Middle frontal gyrus (tissue), 1 donor: ENCODE data around the gene ALDH9A1.
"Not testable (repeated sequence)": the region's sequence is repeated elsewhere in the genome, so short reads cannot be mapped to it uniquely, and the experiment has no call there.

Source experiments
- DNase-seq: peaks from one replicate; pipeline ENCODE4 v3.0.0-alpha.2; 2015; ENCODE audit warnings: low spot score; ENCODE audit errors: extremely low spot score

Gene ALDH9A1

DNA sequence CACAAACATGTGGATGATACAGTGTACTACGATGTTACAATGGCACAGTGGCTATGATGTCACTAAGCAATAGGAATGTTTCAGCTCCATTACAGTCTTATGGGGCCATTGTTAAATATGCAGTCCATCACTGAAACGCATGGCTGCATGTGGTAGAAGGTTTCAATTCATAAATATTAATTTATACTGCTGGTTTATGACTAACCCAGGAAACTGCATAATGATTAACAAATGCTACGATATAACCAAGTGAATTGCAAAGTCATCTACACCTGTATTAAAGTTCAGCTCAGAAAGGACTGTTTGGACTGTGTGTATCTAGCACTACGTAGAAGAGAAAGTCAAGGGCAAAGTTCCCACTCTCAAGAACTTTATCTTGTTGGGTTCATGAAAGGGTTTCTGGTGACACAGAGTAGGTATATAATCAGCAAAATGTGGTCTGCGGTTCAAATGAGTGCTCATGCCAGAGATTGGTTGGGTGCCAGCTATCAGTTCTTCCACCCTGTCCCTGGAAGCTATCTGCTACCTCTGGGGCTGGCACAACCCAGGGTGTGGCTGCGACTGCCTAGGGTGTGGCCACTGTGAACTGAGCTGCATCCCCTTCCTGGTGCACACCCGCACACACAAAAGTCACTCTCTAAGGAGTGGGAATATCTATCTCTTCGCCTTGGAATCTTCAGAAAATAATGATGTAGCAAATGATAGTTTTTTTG, 52.6 kb downstream of the ALDH9A1 start:
- no peak for DNase-seq

DNA sequence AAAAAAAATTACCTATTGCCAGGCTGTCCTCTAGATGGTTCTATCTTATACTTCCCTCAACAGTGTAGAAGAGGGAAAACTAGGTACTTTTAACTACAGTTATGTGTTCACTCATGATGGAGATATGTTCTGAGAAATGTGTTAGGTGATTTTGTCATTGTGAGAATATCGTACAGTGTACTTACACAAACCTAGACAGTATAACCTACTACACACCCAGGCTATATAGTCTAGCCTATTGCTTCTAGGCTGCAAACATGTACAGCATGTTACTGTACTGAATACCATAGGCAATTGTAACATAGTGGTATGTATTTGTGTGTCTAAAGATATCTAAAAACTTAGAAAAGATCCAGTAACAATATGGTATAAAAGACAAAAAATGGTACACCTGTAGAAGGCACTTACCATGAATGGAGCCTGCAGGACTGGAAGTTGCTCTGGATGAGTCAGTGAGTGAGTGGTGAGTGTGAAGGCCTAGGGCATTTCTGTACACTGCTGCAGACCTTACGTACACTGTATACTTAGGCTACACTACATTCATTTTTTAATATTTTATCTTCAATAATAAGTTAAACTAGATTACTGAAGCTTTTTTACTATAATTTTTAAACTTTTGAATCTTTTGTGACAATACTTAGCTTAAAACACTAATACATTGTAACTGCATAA, 54.2 kb downstream of the ALDH9A1 start:
- no peak for DNase-seq

DNA sequence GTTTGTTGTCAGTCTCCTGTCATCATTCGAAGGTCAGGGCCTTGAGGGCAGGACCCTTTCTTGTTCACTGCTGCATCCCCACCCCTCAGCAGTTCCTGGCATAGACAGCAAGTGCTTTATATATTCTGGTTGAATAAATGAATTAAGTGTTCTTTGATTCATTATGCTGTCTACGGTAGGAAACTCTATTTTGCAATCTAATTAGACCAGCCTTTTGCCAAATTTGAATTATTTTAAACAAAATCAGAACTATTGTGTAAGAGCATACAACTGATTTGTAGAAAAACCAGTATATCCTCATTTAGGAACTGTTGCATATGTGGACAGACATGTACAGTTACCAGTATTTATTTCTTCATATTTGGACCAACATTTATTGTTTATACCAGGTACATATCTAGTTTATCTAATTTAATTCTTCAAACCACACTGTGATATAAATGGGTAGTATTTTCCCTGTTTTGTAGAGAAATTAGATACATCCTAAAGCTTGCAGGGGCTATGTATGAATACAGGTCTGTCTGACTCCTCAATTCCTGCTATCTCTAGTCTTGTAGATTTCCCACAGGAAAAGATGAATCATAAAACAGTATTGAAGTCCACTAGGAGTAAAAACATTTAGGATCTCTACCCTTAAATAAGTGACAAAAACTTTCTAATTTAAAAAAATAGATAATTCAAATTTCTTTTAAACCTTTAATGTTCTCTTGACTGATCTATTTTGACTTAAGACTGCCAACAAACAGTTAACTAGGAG, 57.0 kb downstream of the ALDH9A1 start:
- no peak for DNase-seq

DNA sequence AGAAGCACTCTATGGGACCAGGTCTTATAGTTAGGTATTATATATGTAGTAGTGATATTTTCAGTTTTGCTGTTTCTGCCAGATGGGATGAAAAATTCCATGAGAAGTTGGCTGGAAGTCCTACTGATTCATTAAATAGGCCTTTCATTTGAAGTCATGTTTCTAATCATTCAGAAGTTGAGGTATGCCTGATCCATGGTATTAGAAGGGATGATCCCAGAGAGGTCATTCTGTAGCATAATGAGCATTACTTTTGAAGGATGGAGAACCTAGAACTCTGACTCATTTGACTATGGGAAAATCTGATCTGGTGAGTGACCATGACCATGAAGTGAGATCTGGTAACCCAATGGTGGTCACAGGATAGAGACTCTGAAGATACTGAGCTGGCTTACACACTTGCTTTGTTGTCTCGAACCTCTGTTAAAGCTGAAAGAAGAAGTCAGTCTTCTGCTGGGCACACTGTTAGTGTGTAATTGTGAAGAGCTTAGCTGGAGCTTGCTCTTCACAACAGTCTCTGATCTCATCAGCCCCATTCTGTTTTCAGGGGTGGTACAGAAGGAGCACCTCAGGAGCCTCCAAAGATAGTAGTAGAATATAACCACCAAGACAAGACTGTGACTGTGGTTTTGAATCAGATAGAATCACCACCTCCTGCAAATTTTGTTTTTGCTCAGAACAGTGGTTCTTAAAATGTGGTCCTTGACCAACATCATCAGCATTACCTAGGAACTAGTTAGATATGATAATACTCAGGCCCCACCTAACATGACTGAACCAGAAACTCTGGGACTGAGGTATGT, 58.3 kb downstream of the ALDH9A1 start:
- DNase-seq: no peak

DNA sequence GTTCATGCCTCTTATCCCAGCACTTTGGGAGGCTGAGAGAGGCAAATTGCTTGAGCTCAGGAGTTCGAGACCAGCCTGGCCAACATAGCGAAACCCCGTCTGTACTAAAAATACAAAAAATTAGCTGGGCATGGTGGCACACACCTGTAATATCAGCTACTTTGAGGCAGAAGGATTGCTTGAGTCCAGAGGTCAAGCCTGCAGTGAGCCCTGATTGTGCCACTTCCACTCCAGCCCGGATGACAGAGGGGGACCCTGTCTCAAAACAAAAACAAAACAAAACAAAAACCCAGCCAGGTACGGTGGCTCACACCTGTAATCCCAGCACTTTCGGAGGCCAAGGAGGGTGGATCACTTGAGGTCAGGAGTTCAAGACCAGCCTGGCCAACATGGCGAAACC, 60.2 kb downstream of the ALDH9A1 start:
- not testable (repeated sequence) for DNase-seq

DNA sequence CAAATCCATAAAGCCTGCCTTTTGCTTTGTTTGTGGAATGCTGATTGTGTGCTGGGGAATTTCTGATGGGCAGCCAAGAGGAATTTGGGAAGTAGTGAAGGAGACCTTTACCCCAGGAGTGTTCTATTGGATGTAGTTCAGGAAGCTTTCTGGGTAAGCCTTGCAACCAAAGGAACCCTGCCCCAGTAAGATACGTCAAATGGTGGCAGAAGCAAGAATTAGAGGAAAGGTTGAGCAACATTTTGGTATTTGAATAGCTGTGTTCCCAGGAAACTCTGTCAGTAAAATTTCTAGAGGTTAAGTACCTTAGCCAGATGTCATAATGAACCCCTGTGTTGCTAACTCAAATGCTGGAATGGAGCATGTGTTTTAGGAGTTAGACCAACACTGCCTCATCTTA, 60.9 kb downstream of the ALDH9A1 start:
- DNase-seq: no peak

DNA sequence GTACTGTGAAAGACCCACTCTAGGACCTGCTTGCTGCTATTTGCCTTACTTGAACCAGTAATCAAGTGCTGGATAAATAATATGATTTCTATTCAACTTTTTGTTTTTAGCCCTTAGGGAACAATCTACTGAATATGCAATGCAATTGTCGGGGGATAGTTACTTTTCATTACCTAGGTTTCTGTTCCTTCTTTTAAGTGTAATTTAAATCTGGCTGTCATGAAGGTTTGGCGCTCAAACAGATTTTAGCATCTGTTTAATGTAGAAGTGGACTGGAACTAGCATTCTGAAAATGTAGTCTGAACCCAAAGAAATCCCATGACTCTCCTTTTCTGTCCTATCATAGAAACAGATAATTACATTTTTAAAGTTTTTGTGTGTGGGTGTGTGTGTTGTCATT, 62.5 kb downstream of the ALDH9A1 start:
- DNase-seq: no peak

DNA sequence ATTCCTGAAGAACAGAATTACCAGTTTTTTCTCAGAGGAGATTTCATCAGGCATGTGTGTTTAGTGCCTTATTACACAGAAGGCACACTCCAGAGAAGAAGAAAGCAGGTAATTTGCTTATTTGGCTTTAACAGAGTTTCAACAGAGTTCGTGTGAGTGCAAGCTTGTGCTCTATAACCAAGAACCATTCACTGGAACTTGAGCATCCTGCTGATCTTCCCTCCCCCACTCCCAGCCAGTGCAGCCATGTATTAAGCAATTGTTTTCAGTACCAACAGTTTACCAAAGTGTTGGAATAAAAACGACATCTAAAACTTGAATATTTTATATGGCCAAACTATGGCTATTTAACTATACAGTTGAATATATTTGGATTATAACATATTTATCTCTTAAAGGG, 63.0 kb downstream of the ALDH9A1 start:
- no peak for DNase-seq

DNA sequence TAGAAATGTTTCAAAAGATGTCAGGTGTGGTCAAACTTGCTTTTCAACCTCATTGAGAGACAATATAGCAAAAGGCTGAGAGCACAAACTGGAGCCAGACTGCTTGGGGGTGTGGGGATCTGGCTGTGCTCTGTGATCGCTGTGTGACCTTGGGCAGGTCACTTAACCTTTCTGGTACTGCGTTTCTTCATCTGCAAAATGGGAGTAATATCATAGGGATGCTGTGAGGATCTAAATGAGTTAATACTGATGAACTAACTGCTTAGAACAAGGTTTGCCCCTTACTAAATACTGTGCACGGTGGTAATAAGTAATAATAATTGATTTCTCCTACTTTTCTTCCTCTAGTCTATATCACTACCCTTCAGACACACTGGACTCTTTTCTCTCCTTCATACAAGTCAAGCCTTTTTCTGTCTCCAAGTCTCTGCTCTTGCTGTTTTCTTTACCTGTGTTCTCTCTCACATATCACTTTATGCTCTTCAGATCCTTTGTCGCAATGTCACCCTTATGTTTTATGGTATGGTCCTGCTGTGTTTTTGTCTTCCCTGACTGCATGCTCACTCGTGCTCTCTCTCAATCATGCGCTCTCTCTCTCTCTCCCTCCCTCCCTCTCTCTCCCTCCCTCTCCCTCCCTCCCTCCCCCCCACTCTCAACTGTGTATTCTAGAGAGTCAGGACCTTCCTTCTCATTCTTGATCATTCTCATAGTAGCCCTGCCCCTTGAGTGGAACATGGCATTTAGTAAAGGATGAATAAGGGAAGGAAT, 64.0 kb downstream of the ALDH9A1 start:
- no peak for DNase-seq

DNA sequence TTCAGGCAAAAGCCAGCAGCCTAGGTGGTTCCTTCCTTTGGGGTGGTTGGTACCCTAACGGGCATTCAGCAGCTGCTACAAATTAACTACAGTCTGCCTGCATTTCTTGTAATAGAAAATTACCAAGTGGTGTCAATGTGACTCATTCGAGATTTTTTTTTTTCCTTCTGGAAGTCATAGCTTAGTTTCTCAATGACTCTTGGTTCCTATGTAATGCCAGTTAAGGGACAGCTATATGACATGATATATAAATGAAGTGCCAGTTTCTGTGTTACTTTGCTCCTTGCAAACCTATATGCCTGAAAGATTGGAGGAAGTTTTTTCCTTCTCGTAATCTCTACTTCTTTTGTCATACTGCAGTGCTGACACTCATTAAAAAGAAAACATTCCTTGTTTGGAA, 64.7 kb downstream of the ALDH9A1 start:
- DNase-seq: no peak

DNA sequence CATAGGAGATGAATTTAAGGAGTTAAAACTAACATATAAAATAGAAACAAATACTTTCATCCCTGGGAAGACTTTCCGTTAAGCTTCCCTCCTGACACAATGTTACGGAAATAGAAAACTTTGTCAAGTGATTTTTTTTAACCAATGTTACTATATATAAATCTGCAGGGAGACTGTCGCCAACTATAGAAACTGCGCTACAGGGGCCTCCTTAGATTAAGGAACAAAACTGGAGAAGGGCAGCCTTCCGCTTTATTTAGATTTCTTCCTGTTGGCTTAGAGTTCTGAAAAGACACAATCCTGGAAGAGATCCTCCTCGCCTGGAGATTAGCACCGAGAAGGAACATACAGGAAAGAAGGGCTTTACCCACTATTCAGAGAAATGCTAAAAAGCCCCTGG, 65.9 kb downstream of the ALDH9A1 start:
- no peak for DNase-seq

DNA sequence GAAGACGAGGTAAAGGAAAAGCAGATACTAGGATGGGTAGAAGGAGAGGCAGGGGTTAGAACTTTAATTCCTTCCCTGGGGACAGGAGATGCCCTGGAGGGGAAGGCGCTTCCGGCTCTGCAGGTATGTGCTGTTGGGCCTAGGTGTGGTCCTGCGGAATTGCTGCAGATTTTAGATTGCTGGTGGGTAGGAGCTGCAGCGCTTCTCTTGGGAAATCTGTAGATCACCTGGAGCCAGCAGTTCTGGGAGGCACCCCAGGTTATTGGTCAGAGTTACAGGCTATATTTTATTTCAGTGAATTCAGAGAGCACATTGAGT, 66.3 kb downstream of the ALDH9A1 start:
- DNase-seq: no peak

DNA sequence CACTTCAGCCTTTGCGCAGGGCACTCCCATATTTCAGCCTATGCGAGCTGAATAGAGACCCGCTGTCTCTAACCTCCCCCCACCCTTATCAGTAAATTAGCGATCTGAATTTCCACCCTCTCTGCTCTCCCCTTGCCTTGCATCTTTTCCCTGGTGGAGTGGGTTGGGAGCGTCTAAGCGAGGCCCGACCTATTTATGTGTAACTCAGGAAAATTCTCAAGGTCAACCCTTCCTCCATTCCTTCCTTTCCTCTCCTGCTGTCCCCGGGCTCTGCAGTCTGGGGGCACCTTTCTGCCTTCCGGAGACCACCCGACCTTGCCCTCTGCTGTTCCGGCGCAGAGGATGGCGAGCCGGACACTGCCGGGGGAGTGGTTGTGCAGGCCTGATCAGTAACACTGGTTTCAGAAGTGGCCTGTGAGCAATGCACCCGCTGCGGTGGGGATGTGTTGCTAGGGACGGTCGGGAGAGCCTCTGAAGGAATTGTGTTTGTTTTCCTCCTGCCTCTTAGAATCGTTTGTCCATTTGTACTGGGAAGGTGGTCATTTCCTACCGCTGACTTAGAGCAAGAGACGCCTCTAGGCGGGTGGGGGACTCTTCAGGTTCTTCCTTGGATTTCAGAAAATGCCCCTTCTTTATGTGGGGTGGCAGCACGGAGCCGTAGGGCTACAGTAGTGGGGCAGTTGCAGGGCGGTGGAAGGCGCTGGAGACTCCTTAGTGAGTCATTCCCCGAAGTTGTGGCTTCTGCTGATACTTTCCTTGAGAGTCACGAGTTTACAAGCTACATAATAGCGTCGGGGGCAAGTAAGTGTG, 66.8 kb downstream of the ALDH9A1 start:
- peak; percentile 9 for DNase-seq

DNA sequence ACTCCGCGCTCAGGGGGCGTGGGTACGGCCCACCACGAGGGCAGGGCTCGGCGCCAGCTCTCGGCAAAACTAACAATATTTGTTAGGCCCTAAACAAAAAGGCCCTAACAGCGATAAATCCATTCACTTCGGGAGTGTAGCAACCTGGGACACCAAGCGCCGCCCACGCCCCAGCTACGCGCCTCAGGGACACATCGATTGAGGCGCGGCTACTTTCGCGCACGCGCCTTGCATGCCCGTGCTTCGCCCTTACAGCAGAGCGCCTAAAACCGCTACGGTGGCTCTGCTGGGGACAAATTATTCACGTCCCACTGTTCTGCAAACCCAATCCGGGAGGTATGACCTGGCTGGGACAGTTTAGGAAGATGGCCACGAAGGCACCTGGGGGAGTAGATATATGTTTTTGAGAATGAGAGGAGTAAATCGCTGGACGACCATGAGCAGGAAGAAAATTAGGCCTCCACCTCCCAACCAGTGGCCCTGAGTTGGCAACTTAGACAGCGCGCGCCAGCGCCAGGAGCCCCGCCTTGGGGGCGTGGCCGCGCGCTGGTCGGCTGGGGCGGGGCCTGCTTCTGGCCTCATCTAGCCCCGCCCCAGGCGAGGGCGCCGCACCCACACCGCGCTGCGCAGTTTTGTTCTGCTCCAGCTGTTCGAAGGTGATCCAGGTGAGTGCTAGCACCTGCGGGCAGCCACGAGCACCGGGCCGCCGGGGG, 67.6 kb downstream of the ALDH9A1 start, which contains the start of gene MGST3:
MGST3 (plus strand) TSS at position 606 of the 713 bp plus-strand sequence. CDS start 18,614 bp downstream, outside the sequence.
- peak; percentile 95 for DNase-seq

DNA sequence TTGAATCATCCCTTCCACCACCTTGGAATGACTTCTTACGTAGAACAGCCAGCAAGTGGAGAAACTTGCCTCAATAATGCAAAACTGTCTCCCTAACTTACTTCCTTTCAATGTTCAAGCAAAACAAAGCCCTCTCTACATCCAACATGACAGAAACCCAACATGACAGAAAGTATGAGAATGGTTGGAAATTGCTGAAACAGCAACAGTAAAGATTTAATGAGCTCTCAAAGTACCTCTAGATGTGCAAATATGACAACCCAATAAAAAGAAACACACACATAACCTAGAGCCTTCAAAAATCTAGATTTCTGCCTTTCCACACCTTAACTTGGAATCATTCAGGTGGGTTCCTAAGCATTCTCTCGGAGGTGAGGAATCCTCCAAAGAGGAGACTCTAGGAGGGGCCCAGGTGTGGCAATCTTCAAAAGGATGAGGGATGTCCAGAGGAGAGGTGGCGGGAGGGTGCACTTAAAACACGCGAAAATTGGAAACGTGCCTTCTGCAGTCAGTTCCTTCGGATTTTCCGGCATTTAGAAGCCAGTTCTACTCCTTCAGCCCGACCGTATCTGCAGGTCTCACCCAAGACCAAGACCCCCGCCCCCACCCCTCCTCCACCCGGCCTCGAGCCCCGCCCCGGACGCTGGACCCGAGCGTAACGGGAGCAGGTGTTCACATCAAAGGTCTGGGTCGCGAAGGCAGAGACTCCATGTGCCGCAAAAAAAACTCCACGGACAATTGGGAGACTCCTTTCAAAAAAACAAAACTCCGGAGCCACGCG, 68.3 kb downstream of the ALDH9A1 start:
- DNase-seq: no peak

DNA sequence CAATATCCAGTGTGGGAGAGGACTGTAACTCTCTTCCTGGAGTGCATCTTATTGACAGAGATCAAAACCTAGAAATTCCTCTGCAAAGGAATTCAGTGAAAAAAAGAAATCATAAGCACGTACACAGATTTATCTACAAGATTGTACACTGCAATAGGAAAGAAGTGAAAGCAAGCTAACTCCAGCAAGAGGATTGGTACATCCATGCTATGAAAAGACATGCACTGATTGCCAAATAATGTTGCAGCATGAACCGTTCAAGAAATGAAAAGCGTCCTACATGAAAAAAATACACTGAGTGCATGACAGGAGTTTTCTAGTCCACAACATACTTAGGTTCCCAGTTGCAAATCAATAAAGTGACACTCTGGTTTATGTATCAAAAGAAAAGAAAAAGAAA, 69.2 kb downstream of the ALDH9A1 start:
- no peak for DNase-seq

DNA sequence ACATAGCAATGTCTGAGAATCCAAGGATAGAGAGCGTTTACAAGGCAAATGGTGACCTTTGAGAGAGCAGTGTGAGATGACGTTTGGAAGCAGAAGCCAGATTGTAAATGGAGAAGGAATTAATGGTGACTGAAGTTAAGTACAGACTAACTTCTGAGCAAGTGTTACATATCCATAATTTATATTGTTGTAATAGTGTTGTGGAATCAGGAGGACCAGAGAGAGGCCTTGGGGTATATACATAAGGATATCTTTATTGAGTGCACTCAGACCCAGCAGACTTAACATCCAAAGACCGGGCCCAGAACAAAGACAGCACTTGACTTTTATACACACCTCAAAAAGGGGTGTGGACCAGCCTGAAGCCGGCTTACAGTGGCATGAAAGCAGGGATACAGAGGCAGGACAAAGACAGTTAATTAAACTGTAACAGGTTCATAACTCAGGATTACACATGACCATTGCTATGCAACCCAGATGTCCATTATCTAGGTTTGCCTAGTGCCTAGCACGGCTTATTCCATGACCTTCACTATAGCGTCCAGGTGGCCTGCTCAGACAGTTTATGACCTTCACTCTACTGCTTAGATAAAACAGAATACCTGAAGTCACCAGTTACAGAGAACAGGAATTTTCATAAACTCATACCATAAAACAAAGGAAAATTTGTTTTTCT, 70.1 kb downstream of the ALDH9A1 start:
- DNase-seq: no peak

DNA sequence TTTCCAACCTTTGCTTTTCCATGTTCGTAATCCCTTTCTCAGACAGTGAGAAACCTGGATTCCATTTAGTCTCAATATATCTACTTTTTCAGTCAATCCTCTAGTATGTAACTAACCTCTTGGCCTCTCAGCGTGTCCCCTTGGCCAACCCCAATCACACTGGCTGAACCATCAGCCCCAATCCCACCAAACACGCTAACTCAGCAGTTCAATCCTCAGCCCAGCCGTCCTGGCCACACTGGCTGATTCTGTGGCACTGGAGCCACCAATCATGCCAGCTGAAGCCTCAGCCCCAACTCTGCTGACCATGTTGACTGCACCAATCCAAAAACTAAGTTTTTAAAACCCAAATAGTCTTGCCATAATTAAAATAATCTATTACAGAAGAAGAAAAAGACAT, 73.9 kb downstream of the ALDH9A1 start:
- DNase-seq: no peak
